Measurements from ENCODE around the gene EXTL1.

The EXTL1 gene

GRCh38 chr1:26083208-26083607 lies 61.6 kb downstream of the EXTL1 start:
- Histone ChIP-seq H3K36me3 (replicated peaks) (no peaks in the 10 kb centered on the region), H3K4me1 (no peaks in the 10 kb centered on the region), H3K27me3 (ENCODE audit: low read depth) (peaks cover 2% of the 10 kb centered on the region; the same call in 1 of the 2 replicates), H3K4me3 (no peak overlapping the region), H3K9me3 (no peaks in the 10 kb centered on the region)
- in situ Hi-C loops (cut with MboI; ENCODE audit: low sequenced_read_pairs): no loop called here
- no peak for DNase-seq (ENCODE audit: low spot score in 2 of 2)

DNA sequence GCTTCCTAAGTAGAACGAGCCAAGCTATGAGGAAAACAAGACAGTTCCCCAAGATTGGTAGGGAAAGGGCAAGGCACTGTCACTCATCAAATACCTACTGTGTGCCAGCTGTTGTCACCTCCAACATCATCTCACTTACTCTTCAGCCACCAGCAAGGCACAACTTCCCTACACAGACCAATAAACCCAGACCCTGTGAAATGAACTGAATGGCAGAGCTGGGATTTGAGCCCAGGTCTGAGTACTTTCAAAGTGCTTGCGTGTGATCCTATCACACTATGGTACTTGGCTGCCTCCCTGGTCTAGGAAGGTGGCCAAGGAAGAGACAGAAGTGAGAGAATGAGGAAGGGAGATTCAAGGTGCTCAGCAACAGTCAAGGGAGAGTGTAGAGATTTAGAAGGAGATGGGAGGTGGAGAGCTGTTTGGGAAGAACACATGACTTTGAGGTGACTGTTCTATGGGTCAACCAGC lies 62.6 kb downstream of the EXTL1 start:
- Histone ChIP-seq H3K4me1 (no peaks in the 10 kb centered on the region), H3K27me3 (ENCODE audit: low read depth) (peaks cover 2% of the 10 kb centered on the region; the same call in 1 of the 2 replicates), H3K36me3 (replicated peaks) (no peaks in the 10 kb centered on the region), H3K9me3 (no peaks in the 10 kb centered on the region), H3K4me3 (no peak overlapping the region)
- DNase-seq (ENCODE audit: low spot score in 2 of 2): no peak
- in situ Hi-C loops (cut with MboI; ENCODE audit: low sequenced_read_pairs): no loop called here

GRCh38 chr1:26084844-26085243 lies 63.3 kb downstream of the EXTL1 start:
- Histone ChIP-seq H3K4me1 (no peaks in the 10 kb centered on the region), H3K4me3 (no peak overlapping the region), H3K9me3 (no peaks in the 10 kb centered on the region), H3K27me3 (ENCODE audit: low read depth) (peaks cover 2% of the 10 kb centered on the region; the same call in 1 of the 2 replicates), H3K36me3 (replicated peaks) (no peaks in the 10 kb centered on the region)
- no peak for DNase-seq (ENCODE audit: low spot score in 2 of 2)
- in situ Hi-C loops (cut with MboI; ENCODE audit: low sequenced_read_pairs): no loop called here

All from HAP-1 (cell line).